SK-N-SH (cell line): ENCODE measurements around the gene TAC4. TPM values are rescaled to one million over a fixed set of nuclear protein-coding genes. Genes with fewer than 3 reads are reported as not detected.

ENCODE experiments used
- CTCF ChIA-PET: fragments of 300-600, 350-600 bp; formaldehyde crosslinking; extraction: SDS; loops from one replicate; lab custom pipeline; 2021; lab: Yijun Ruan, JAX
- POLR2A ChIA-PET: fragments of 350-600 bp; sonication (Branson Sonifier 250); formaldehyde crosslinking; extraction: SDS; loops from one replicate; lab custom pipeline; 2020; ENCODE audit warnings: antibody characterized with exemption, inconsistent platforms; lab: Yijun Ruan, JAX
- DNase-seq: peaks from one replicate; pipeline ENCODE4 v3.0.0; 2012
- H2AFZ ChIP-seq: fragments of 200-600 bp; sonication (generic); 2 replicates; pipeline ENCODE4 v1.8.1; 2016; ENCODE audit warnings: antibody characterized with exemption, mild to moderate bottlenecking, low read depth
- H3F3A ChIP-seq: fragments of 200-600 bp; sonication (generic); replicated peaks from 2 replicates; pipeline ENCODE3; 2016; ENCODE audit warnings: antibody characterized with exemption, mild to moderate bottlenecking; ENCODE audit not compliant: insufficient read depth
- H3K27ac ChIP-seq, 2 experiments: fragments of 200-500 bp in 1 of 2; fragments of 200-600 bp in 1 of 2; sonication (Bioruptor generic) in 1 of 2; sonication (generic), shearing (Covaris generic) in 1 of 2; 2 replicates each; pipeline versions ENCODE4 v1.5.1 to v1.6.1; 2014 to 2016; ENCODE audit warnings: low read depth in 2 of 2, inconsistent platforms in 1 of 2, low read length in 1 of 2, mild to moderate bottlenecking in 1 of 2, mixed read lengths in 1 of 2
- H3K27me3 ChIP-seq: fragments of 200-600 bp; sonication (generic), shearing (Covaris generic); 2 replicates; pipeline ENCODE4 v1.6.1; 2016; ENCODE audit warnings: mixed run types; ENCODE audit not compliant: insufficient read depth
- H3K36me3 ChIP-seq, 2 experiments: fragments of 200-500 bp in 1 of 2; fragments of 200-600 bp in 1 of 2; sonication (Bioruptor generic) in 1 of 2; sonication (generic) in 1 of 2; replicated peaks in 1 of 2; 2 replicates each; pipeline versions ENCODE3 to v1.5.1; 2014 to 2016; ENCODE audit warnings: low read length in 1 of 2, mild to moderate bottlenecking in 1 of 2; ENCODE audit not compliant: insufficient read depth in 2 of 2, control insufficient read depth in 1 of 2
- H3K4me1 ChIP-seq, 2 experiments: fragments of 200-500 bp in 1 of 2; fragments of 200-600 bp in 1 of 2; sonication (Bioruptor generic) in 1 of 2; sonication (generic), shearing (Covaris generic) in 1 of 2; 2 replicates each; pipeline versions ENCODE4 v1.5.1 to v1.6.1; 2014 to 2016; ENCODE audit warnings: low read depth in 1 of 2, low read length in 1 of 2, mixed run types in 1 of 2; ENCODE audit not compliant: insufficient read depth in 2 of 2, control insufficient read depth in 1 of 2
- H3K4me2 ChIP-seq: fragments of 200-600 bp; sonication (generic), shearing (Covaris generic); 2 replicates; pipeline ENCODE4 v1.6.1; 2017; ENCODE audit warnings: mixed run types
- H3K4me3 ChIP-seq, 2 experiments: fragments of 200-500 bp in 1 of 2; fragments of 200-600 bp in 1 of 2; sonication (Bioruptor generic) in 1 of 2; sonication (generic), shearing (Covaris generic) in 1 of 2; 2 replicates each; pipeline versions ENCODE4 v1.5.1 to v1.8.1; 2014 to 2016; ENCODE audit warnings: low read depth in 2 of 2, inconsistent platforms in 1 of 2, low read length in 1 of 2, mild to moderate bottlenecking in 1 of 2, mixed read lengths in 1 of 2, moderate library complexity in 1 of 2
- H3K79me2 ChIP-seq: fragments of 200-600 bp; sonication (generic); 2 replicates; pipeline ENCODE4 v1.8.1; 2017; ENCODE audit warnings: mild to moderate bottlenecking; ENCODE audit not compliant: insufficient read depth
- H3K9ac ChIP-seq: fragments of 200-600 bp; sonication (generic); 2 replicates; pipeline ENCODE4 v1.6.1; 2017; ENCODE audit warnings: mixed run types
- H3K9me2 ChIP-seq: fragments of 200-600 bp; sonication (generic); 2 replicates; pipeline ENCODE4 v1.6.1; 2017; ENCODE audit warnings: mixed run types
- H3K9me3 ChIP-seq: fragments of 200-600 bp; sonication (generic); 2 replicates; pipeline ENCODE4 v1.6.1; 2017; ENCODE audit warnings: mixed run types, mild to moderate bottlenecking, moderate library complexity
- H4K20me1 ChIP-seq: fragments of 200-600 bp; sonication (generic); 2 replicates; pipeline ENCODE4 v1.6.1; 2017; ENCODE audit warnings: mild to moderate bottlenecking, mixed run types; ENCODE audit not compliant: insufficient read depth
- CHD2 ChIP-seq: fragments of 150-350 bp; IDR thresholded peaks from 2 replicates; pipeline ENCODE4 v1.6.1; 2018; ENCODE audit warnings: low read length; ENCODE audit not compliant: partially characterized antibody
- ELF1 ChIP-seq: IDR thresholded peaks from 2 replicates; pipeline ENCODE4 v1.4.0; 2012
- FOXJ3 ChIP-seq: sonication (generic); formaldehyde crosslinking; IDR thresholded peaks from 2 replicates; pipeline ENCODE4 v1.5.1; 2020; ENCODE audit warnings: mild to moderate bottlenecking, missing genetic modification reagents
- GABPA ChIP-seq: IDR thresholded peaks from 2 replicates; pipeline ENCODE4 v1.4.0; 2012; ENCODE audit warnings: low read depth, mild to moderate bottlenecking
- GATA2 ChIP-seq: sonication (generic); formaldehyde crosslinking; IDR thresholded peaks from 2 replicates; pipeline ENCODE4 v1.5.0; 2020; ENCODE audit warnings: mild to moderate bottlenecking, missing genetic modification reagents
- IRF3 ChIP-seq: fragments of 150-350 bp; IDR thresholded peaks from 2 replicates; pipeline ENCODE4 v1.6.1; 2016; ENCODE audit warnings: mild to moderate bottlenecking, low read depth, low read length
- MXI1 ChIP-seq: IDR thresholded peaks from 2 replicates; pipeline ENCODE4 v1.6.1; 2012; ENCODE audit warnings: mild to moderate bottlenecking, low read depth, low read length, improper control_type of control experiment
- NFIC ChIP-seq: IDR thresholded peaks from 2 replicates; pipeline ENCODE4 v1.4.0; 2012; ENCODE audit warnings: borderline replicate concordance
- PBX3 ChIP-seq: IDR thresholded peaks from 2 replicates; pipeline ENCODE4; 2012
- POLR2AphosphoS5 ChIP-seq: IDR thresholded peaks from 2 replicates; pipeline ENCODE4 v1.6.1; 2012; ENCODE audit warnings: low read depth, low read length
- RCOR1 ChIP-seq: fragments of 150-350 bp; IDR thresholded peaks from 2 replicates; pipeline ENCODE4 v1.6.1; 2017; ENCODE audit warnings: antibody characterized with exemption, low read length
- RXRA ChIP-seq: IDR thresholded peaks from 2 replicates; pipeline ENCODE4 v1.4.0; 2012; ENCODE audit warnings: low read depth, mild to moderate bottlenecking, borderline replicate concordance
- SIN3A ChIP-seq: IDR thresholded peaks from 2 replicates; pipeline ENCODE4 v1.6.1; 2012; ENCODE audit warnings: low read depth, mild to moderate bottlenecking, low read length, moderate library complexity, borderline replicate concordance
- TAF1 ChIP-seq: IDR thresholded peaks from 2 replicates; pipeline ENCODE4 v1.6.1; 2012; ENCODE audit warnings: low read depth, mild to moderate bottlenecking, low read length, moderate library complexity, borderline replicate concordance
- YY1 ChIP-seq: IDR thresholded peaks from 2 replicates; pipeline ENCODE4 v1.4.0; 2012; ENCODE audit warnings: low read depth, mild to moderate bottlenecking
- WGBS: methylation state at CpG from one replicate; pipeline ENCODE4 v1.1.6; 2017; ENCODE audit warnings: low lambda C conversion rate; 5-methylcytosine and 5-hydroxymethylcytosine counted together
- polyA plus RNA-seq, 3 experiments: library from polyadenylated mRNA; depleted of rRNA; stranded (reverse); fragments of >200 nt; gene quantifications; 2 replicates each; pipeline ENCODE4 v1.2.3, GENCODE V29; 2012
- TF ChIP-seq, protein P1 (sequence below): IDR thresholded peaks from 2 replicates; pipeline ENCODE4 v1.6.1; 2012; ENCODE audit warnings: mild to moderate bottlenecking, low read depth, low read length, moderate library complexity
- TF ChIP-seq, protein P2 (sequence below): fragments of 150-350 bp; IDR thresholded peaks from 2 replicates; pipeline ENCODE4 v1.6.1; 2017; ENCODE audit warnings: antibody characterized with exemption, low read length, low read depth, borderline replicate concordance
- TF ChIP-seq, protein P3 (sequence below): fragments of 200-600 bp; sonication (generic); IDR thresholded peaks from 2 replicates; pipeline ENCODE4 v1.6.1; 2017; ENCODE audit warnings: antibody characterized with exemption, mild to moderate bottlenecking, moderate library complexity

Gene TAC4
- polyA plus RNA-seq, 1 of the 3 experiments (the other 2 are of a cell fraction): not detected

DNA sequence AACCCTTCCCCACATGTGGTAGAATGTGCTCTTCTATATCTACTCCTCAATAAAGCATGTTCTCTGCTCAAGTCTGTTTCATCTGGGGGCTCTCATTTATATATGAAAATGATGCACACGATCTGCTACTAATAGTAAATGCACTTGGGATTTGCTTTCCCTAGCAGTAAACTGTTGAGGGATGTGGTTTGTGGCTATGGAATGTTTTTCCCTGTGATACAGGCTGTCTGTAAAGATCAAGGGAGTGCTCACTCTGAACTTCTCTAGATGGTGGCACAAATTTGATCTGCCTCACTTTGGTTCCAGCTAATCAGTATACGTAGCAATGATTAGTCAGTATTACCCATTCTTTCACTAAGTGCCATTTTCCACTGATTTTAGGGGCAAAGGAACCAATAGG is 18.8 kb downstream of the TAC4 start:
- H3K27me3 ChIP-seq: no peaks in the 10 kb centered on the region
- ChIA-PET CTCF (interaction anchor here (1.4 to 1.8 kb wide), 3 partner anchors 168 to 259 kb away, joined by 4 to 7 read pairs (median 5); no protein-coding TSS in a partner anchor), POLR2A (no interaction called here)
- no peak overlapping the region for H2AFZ ChIP-seq
- H3K9me2 ChIP-seq: no peaks in the 10 kb centered on the region
- H4K20me1 ChIP-seq: no peaks in the 10 kb centered on the region
- H3K9me3 ChIP-seq: no peaks in the 10 kb centered on the region
- no peak overlapping the region for H3K4me2 ChIP-seq
- H3K79me2 ChIP-seq: no peaks in the 10 kb centered on the region
- H3K4me1 ChIP-seq: peaks cover 0 to 10% of the 10 kb centered on the region in 2 experiments; a peak in 1 of 4 replicates
- H3F3A ChIP-seq: peaks cover 14% of the 10 kb centered on the region
- H3K4me3 ChIP-seq: no peak overlapping the region
- peaks cover 62 to 84% of the 10 kb centered on the region in 2 experiments for H3K36me3 ChIP-seq
- DNase-seq: no peak
- no peak overlapping the region for H3K9ac ChIP-seq
- TF ChIP-seq YY1 (no peak), CHD2 (no peak), RXRA (no peak), SIN3A (no peak), GABPA (no peak), MXI1 (no peak), RCOR1 (no peak), NFIC (no peak), FOXJ3 (no peak), GATA2 (no peak), PBX3 (no peak), ELF1 (no peak), TAF1 (no peak), POLR2AphosphoS5 (no peak), IRF3 (no peak)
- TF ChIP-seq, protein P1, sequence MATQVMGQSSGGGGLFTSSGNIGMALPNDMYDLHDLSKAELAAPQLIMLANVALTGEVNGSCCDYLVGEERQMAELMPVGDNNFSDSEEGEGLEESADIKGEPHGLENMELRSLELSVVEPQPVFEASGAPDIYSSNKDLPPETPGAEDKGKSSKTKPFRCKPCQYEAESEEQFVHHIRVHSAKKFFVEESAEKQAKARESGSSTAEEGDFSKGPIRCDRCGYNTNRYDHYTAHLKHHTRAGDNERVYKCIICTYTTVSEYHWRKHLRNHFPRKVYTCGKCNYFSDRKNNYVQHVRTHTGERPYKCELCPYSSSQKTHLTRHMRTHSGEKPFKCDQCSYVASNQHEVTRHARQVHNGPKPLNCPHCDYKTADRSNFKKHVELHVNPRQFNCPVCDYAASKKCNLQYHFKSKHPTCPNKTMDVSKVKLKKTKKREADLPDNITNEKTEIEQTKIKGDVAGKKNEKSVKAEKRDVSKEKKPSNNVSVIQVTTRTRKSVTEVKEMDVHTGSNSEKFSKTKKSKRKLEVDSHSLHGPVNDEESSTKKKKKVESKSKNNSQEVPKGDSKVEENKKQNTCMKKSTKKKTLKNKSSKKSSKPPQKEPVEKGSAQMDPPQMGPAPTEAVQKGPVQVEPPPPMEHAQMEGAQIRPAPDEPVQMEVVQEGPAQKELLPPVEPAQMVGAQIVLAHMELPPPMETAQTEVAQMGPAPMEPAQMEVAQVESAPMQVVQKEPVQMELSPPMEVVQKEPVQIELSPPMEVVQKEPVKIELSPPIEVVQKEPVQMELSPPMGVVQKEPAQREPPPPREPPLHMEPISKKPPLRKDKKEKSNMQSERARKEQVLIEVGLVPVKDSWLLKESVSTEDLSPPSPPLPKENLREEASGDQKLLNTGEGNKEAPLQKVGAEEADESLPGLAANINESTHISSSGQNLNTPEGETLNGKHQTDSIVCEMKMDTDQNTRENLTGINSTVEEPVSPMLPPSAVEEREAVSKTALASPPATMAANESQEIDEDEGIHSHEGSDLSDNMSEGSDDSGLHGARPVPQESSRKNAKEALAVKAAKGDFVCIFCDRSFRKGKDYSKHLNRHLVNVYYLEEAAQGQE: no peak
- TF ChIP-seq, protein P2, sequence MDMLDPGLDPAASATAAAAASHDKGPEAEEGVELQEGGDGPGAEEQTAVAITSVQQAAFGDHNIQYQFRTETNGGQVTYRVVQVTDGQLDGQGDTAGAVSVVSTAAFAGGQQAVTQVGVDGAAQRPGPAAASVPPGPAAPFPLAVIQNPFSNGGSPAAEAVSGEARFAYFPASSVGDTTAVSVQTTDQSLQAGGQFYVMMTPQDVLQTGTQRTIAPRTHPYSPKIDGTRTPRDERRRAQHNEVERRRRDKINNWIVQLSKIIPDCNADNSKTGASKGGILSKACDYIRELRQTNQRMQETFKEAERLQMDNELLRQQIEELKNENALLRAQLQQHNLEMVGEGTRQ: no peak
- TF ChIP-seq, protein P3, sequence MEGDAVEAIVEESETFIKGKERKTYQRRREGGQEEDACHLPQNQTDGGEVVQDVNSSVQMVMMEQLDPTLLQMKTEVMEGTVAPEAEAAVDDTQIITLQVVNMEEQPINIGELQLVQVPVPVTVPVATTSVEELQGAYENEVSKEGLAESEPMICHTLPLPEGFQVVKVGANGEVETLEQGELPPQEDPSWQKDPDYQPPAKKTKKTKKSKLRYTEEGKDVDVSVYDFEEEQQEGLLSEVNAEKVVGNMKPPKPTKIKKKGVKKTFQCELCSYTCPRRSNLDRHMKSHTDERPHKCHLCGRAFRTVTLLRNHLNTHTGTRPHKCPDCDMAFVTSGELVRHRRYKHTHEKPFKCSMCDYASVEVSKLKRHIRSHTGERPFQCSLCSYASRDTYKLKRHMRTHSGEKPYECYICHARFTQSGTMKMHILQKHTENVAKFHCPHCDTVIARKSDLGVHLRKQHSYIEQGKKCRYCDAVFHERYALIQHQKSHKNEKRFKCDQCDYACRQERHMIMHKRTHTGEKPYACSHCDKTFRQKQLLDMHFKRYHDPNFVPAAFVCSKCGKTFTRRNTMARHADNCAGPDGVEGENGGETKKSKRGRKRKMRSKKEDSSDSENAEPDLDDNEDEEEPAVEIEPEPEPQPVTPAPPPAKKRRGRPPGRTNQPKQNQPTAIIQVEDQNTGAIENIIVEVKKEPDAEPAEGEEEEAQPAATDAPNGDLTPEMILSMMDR: no peak
- WGBS: 98% methylated on average over 2 of the region's 2 CpGs
- no peak overlapping the region for H3K27ac ChIP-seq
